CD4-positive, alpha-beta T cell treated with Interleukin-15 for 4 hours (primary cell): ENCODE measurements around the gene GFRA4.

Experiments used
- DNase-seq: peaks from one replicate; pipeline ENCODE4 v3.0.0-alpha.2; 2020; ENCODE audit warnings: low spot score

The GFRA4 gene

GRCh38 chr20:3652676-3653596, 10.3 kb downstream of the GFRA4 start:
- DNase-seq, result no peak

- no peak for DNase-seq
These were observed 11.0 kb downstream of the GFRA4 start for GRCh38 chr20:3652221-3652620.

GRCh38 chr20:3651204-3651962, 11.8 kb downstream of the GFRA4 start:
- DNase-seq, result no peak

GRCh38 chr20:3648951-3649350, 14.2 kb downstream of the GFRA4 start:
- DNase-seq, result no peak

- DNase-seq, result no peak
These were observed 15.7 kb downstream of the GFRA4 start for GRCh38 chr20:3647473-3647872.

- DNase-seq, result no peak
These were observed 16.5 kb downstream of the GFRA4 start for GRCh38 chr20:3646651-3647050.

- DNase-seq, result no peak
These were observed 17.1 kb downstream of the GFRA4 start for GRCh38 chr20:3646067-3646440.

GRCh38 chr20:3645309-3646066, 17.7 kb downstream of the GFRA4 start:
- DNase-seq, result no peak

GRCh38 chr20:3640259-3640658, 22.9 kb downstream of the GFRA4 start:
- DNase-seq, result no peak

GRCh38 chr20:3635346-3635745, 27.9 kb downstream of the GFRA4 start:
- no peak for DNase-seq

GRCh38 chr20:3633913-3634478, 29.2 kb downstream of the GFRA4 start:
- no peak for DNase-seq

- no peak for DNase-seq
These were observed 30.7 kb downstream of the GFRA4 start for GRCh38 chr20:3632311-3633004.

GRCh38 chr20:3631534-3631933, 31.7 kb downstream of the GFRA4 start:
- no peak for DNase-seq

GRCh38 chr20:3630429-3630828, 32.8 kb downstream of the GFRA4 start:
- no peak for DNase-seq

- no peak for DNase-seq
These were observed 33.3 kb downstream of the GFRA4 start for GRCh38 chr20:3629893-3630292.

GRCh38 chr20:3628502-3629314, 34.5 kb downstream of the GFRA4 start:
- no peak for DNase-seq

GRCh38 chr20:3627476-3627875, 35.7 kb downstream of the GFRA4 start:
- no peak for DNase-seq

- DNase-seq, result no peak
These were observed 40.8 kb downstream of the GFRA4 start for GRCh38 chr20:3622406-3622805.

- no peak for DNase-seq
These were observed 42.1 kb downstream of the GFRA4 start for GRCh38 chr20:3621111-3621510.

- no peak for DNase-seq
These were observed 46.9 kb downstream of the GFRA4 start for GRCh38 chr20:3616250-3616649.
